ENCODE data around the gene SVBP.
A peak's percentile ranks its signal among the peaks of the same experiment; 100 is the strongest.

SVBP gene

DNA sequence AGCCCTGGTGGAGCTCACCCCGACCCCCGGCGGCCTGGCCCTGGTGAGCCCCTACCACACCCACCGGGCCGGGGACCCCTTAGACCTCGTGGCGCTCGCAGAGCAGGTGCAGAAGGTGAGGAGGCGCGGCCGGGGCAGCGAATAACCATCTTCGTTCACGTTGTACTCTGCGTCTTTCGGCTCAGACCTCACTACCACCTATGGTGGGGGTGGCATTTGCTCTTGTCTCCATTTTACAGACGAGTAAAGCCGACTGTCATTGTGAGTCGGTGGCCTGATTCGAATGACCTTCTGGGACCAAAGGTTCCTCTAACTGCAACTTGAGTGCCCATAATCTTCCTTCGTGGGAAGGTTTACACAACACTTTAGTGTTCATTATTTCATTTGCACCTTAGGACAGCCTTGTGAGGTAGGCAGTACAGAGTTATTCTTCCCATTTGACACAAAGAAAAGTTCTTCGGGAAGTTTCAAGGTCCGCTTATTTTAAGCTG, 49.6 kb downstream of the SVBP start (continued):
- TF ChIP-seq ZSCAN16 (tag by site-specific recombination; IDR thresholded peaks at IDR 0.05), result no peak
- TF ChIP-seq, protein P1, sequence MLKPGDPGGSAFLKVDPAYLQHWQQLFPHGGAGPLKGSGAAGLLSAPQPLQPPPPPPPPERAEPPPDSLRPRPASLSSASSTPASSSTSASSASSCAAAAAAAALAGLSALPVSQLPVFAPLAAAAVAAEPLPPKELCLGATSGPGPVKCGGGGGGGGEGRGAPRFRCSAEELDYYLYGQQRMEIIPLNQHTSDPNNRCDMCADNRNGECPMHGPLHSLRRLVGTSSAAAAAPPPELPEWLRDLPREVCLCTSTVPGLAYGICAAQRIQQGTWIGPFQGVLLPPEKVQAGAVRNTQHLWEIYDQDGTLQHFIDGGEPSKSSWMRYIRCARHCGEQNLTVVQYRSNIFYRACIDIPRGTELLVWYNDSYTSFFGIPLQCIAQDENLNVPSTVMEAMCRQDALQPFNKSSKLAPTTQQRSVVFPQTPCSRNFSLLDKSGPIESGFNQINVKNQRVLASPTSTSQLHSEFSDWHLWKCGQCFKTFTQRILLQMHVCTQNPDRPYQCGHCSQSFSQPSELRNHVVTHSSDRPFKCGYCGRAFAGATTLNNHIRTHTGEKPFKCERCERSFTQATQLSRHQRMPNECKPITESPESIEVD (tag by site-specific recombination; IDR thresholded peaks at IDR 0.05), result no peak
- TF ChIP-seq MEIS1 (CRISPR knock-in tag; IDR thresholded peaks at IDR 0.05; ENCODE audit: borderline replicate concordance), result no peak
- TF ChIP-seq OSR2 (tag by site-specific recombination; IDR thresholded peaks at IDR 0.05), result no peak
- no peak for TF ChIP-seq ZNF223 (tag by site-specific recombination; IDR thresholded peaks at IDR 0.05)
- TF ChIP-seq ZNF510 (tag by site-specific recombination; IDR thresholded peaks at IDR 0.05; ENCODE audit: insufficient replicate concordance), result no peak
- no peak for TF ChIP-seq ZFP41 (tag by site-specific recombination; IDR thresholded peaks at IDR 0.05; ENCODE audit: borderline replicate concordance)
- TF ChIP-seq SCRT2 (tag by site-specific recombination; IDR thresholded peaks at IDR 0.05), result no peak
- TF ChIP-seq ZNF664 (tag by site-specific recombination; IDR thresholded peaks at IDR 0.05), result no peak
- no peak for TF ChIP-seq ZNF514 (tag by site-specific recombination; IDR thresholded peaks at IDR 0.05)
- no peak for TF ChIP-seq ZNF558 (tag by site-specific recombination; IDR thresholded peaks at IDR 0.05)
- TF ChIP-seq, protein P2, sequence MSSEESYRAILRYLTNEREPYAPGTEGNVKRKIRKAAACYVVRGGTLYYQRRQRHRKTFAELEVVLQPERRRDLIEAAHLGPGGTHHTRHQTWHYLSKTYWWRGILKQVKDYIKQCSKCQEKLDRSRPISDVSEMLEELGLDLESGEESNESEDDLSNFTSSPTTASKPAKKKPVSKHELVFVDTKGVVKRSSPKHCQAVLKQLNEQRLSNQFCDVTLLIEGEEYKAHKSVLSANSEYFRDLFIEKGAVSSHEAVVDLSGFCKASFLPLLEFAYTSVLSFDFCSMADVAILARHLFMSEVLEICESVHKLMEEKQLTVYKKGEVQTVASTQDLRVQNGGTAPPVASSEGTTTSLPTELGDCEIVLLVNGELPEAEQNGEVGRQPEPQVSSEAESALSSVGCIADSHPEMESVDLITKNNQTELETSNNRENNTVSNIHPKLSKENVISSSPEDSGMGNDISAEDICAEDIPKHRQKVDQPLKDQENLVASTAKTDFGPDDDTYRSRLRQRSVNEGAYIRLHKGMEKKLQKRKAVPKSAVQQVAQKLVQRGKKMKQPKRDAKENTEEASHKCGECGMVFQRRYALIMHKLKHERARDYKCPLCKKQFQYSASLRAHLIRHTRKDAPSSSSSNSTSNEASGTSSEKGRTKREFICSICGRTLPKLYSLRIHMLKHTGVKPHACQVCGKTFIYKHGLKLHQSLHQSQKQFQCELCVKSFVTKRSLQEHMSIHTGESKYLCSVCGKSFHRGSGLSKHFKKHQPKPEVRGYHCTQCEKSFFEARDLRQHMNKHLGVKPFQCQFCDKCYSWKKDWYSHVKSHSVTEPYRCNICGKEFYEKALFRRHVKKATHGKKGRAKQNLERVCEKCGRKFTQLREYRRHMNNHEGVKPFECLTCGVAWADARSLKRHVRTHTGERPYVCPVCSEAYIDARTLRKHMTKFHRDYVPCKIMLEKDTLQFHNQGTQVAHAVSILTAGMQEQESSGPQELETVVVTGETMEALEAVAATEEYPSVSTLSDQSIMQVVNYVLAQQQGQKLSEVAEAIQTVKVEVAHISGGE (tag by site-specific recombination; conservative IDR thresholded peaks at IDR 0.05; ENCODE audit: low read depth), result no peak
- peak; percentile 87 for TF ChIP-seq GLIS2 (tag by site-specific recombination; IDR thresholded peaks at IDR 0.05)
- peak; percentile 65; the same call in 1 of the 2 replicates for TF ChIP-seq ZNF501 (tag by site-specific recombination; IDR thresholded peaks at IDR 0.05)
- peak; percentile 12; the same call in 1 of the 2 replicates for TF ChIP-seq ZIC2 (tag by site-specific recombination; IDR thresholded peaks at IDR 0.05)
- TF ChIP-seq, protein P3, sequence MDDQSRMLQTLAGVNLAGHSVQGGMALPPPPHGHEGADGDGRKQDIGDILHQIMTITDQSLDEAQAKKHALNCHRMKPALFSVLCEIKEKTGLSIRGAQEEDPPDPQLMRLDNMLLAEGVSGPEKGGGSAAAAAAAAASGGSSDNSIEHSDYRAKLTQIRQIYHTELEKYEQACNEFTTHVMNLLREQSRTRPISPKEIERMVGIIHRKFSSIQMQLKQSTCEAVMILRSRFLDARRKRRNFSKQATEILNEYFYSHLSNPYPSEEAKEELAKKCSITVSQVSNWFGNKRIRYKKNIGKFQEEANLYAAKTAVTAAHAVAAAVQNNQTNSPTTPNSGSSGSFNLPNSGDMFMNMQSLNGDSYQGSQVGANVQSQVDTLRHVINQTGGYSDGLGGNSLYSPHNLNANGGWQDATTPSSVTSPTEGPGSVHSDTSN (CRISPR knock-in tag; IDR thresholded peaks at IDR 0.05), result no peak
- TF ChIP-seq ZNF24 (tag by site-specific recombination; IDR thresholded peaks at IDR 0.05), result no peak
- no peak for TF ChIP-seq ZBTB21 (tag by site-specific recombination; IDR thresholded peaks at IDR 0.05)
- TF ChIP-seq ZBTB48 (tag by site-specific recombination; IDR thresholded peaks at IDR 0.05), result no peak
- no peak for TF ChIP-seq ZNF23 (tag by site-specific recombination; IDR thresholded peaks at IDR 0.05; ENCODE audit: borderline replicate concordance)
- TF ChIP-seq ZNF214 (tag by site-specific recombination; IDR thresholded peaks at IDR 0.05; ENCODE audit: borderline replicate concordance), result no peak
- 0 out of 2 replicates have a peak, but pooled peaks have one; percentile 82 for TF ChIP-seq ZNF324 (tag by site-specific recombination; IDR thresholded peaks at IDR 0.05)
- no peak for TF ChIP-seq ZNF266 (tag by site-specific recombination; IDR thresholded peaks at IDR 0.05; ENCODE audit: low read depth)
- no peak for TF ChIP-seq RBAK (tag by site-specific recombination; IDR thresholded peaks at IDR 0.05)
- no peak for TF ChIP-seq ZSCAN23 (tag by site-specific recombination; IDR thresholded peaks at IDR 0.05)
- no peak for TF ChIP-seq ZNF121 (tag by site-specific recombination; IDR thresholded peaks at IDR 0.05)
- TF ChIP-seq ZNF560 (tag by site-specific recombination; IDR thresholded peaks at IDR 0.05; ENCODE audit: borderline replicate concordance), result no peak
- TF ChIP-seq ZNF416 (tag by site-specific recombination; IDR thresholded peaks at IDR 0.05), result no peak
- TF ChIP-seq, protein P4, sequence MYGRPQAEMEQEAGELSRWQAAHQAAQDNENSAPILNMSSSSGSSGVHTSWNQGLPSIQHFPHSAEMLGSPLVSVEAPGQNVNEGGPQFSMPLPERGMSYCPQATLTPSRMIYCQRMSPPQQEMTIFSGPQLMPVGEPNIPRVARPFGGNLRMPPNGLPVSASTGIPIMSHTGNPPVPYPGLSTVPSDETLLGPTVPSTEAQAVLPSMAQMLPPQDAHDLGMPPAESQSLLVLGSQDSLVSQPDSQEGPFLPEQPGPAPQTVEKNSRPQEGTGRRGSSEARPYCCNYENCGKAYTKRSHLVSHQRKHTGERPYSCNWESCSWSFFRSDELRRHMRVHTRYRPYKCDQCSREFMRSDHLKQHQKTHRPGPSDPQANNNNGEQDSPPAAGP (tag by site-specific recombination; IDR thresholded peaks at IDR 0.05), result no peak
- no peak for TF ChIP-seq ZNF391 (tag by site-specific recombination; IDR thresholded peaks at IDR 0.05; ENCODE audit: borderline replicate concordance, low read depth)
- TF ChIP-seq ZNF426 (tag by site-specific recombination; IDR thresholded peaks at IDR 0.05), result no peak
- TF ChIP-seq ZNF654 (tag by site-specific recombination; IDR thresholded peaks at IDR 0.05; ENCODE audit: low read depth), result no peak
